ENCODE results near the gene ARSB.

The ARSB gene

DNA sequence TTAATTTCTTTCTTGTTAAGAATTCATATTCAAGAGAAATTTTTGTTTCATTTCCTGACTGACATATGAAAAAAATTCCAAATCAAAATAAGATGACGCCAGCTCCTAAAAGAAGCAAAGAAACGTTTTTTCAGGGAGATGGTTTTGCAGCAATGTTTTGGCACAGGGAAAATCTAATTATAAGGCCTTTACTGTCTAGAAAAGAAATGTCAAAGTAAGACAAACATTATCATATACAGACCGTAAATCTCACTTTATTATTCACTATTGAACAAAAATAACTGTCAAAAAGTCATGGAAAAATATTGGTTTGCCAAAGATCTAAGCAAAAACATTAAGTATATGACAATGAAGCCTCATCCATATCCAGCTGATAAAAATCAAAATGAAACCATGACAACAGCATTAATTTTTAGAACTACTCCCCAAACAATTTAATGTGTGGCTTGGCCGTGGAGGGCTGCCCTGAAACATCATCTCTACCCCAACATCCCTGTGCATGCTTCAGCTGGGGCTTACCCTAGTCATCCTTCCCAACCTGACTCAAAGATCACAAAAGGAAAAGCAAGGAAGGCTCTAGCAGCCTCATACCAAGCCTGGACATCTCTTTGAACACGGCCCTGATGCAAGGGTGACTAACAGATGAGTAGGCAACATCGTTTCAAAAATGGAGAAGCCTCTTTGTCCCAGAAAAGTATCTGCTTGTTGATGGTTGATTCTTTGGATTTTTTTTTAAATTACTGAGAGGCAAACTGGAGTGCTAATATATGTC is 95.6 kb downstream of the ARSB start:
- H3K27ac ChIP-seq (replicated peaks) = no peak overlapping the region
- no peak overlapping the region for H3K4me3 ChIP-seq (replicated peaks; ENCODE audit: insufficient read depth, low read length)
- no peak for DNase-seq (ENCODE audit: low read depth in 1 of 2, low spot score in 1 of 2)
- no peaks in the 10 kb centered on the region for H3K27me3 ChIP-seq (ENCODE audit: insufficient read depth, poor library complexity, severe bottlenecking)
- TF ChIP-seq SPI1 (IDR thresholded peaks at IDR 0.05; ENCODE audit: borderline replicate concordance, low read depth) (no peak), POLR2AphosphoS5 (IDR thresholded peaks at IDR 0.05; ENCODE audit: low read depth) (no peak)
- TF ChIP-seq, protein P1, sequence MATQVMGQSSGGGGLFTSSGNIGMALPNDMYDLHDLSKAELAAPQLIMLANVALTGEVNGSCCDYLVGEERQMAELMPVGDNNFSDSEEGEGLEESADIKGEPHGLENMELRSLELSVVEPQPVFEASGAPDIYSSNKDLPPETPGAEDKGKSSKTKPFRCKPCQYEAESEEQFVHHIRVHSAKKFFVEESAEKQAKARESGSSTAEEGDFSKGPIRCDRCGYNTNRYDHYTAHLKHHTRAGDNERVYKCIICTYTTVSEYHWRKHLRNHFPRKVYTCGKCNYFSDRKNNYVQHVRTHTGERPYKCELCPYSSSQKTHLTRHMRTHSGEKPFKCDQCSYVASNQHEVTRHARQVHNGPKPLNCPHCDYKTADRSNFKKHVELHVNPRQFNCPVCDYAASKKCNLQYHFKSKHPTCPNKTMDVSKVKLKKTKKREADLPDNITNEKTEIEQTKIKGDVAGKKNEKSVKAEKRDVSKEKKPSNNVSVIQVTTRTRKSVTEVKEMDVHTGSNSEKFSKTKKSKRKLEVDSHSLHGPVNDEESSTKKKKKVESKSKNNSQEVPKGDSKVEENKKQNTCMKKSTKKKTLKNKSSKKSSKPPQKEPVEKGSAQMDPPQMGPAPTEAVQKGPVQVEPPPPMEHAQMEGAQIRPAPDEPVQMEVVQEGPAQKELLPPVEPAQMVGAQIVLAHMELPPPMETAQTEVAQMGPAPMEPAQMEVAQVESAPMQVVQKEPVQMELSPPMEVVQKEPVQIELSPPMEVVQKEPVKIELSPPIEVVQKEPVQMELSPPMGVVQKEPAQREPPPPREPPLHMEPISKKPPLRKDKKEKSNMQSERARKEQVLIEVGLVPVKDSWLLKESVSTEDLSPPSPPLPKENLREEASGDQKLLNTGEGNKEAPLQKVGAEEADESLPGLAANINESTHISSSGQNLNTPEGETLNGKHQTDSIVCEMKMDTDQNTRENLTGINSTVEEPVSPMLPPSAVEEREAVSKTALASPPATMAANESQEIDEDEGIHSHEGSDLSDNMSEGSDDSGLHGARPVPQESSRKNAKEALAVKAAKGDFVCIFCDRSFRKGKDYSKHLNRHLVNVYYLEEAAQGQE (IDR thresholded peaks at IDR 0.05; ENCODE audit: insufficient replicate concordance, low read depth) = no peak
- TF ChIP-seq, protein P2, sequence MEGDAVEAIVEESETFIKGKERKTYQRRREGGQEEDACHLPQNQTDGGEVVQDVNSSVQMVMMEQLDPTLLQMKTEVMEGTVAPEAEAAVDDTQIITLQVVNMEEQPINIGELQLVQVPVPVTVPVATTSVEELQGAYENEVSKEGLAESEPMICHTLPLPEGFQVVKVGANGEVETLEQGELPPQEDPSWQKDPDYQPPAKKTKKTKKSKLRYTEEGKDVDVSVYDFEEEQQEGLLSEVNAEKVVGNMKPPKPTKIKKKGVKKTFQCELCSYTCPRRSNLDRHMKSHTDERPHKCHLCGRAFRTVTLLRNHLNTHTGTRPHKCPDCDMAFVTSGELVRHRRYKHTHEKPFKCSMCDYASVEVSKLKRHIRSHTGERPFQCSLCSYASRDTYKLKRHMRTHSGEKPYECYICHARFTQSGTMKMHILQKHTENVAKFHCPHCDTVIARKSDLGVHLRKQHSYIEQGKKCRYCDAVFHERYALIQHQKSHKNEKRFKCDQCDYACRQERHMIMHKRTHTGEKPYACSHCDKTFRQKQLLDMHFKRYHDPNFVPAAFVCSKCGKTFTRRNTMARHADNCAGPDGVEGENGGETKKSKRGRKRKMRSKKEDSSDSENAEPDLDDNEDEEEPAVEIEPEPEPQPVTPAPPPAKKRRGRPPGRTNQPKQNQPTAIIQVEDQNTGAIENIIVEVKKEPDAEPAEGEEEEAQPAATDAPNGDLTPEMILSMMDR (IDR thresholded peaks at IDR 0.05; ENCODE audit: insufficient read depth, low read length) = no peak

DNA sequence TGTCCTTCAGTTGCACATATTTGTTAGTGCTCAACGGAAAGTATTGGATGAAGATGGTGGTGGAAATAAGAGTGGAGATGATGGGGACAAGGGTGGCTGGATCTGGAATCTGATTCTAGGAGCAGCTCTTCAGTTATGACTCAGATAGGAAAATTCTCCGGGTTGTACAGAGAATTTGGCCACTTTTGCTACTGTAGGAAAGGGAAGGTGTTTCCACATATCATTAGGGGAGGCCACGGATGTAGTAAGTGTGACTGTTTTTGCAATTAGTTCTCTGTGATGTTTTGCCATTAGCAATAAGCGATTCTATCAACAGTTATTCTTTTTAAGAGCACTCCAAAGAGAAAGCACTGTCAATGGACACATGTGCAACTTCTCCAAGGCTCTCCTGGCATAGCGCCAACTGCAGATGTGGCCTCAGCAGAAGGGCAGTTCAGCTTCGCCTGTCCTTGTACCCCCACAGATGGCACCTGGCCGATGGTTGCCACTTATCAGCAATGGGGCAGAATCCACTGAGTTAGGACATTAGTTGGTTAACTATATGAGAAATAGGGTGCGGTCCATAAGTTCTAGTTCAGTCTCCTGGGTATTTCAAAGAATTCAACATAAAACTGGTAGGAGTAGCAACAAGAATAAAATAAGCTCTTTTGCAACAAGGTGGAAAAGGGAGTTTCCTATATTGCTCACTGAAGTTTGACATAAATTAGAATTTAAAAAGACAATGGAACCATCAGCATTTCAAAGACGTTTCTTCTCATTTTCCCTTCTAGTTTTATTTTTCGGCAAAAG is 96.3 kb downstream of the ARSB start:
- no peak overlapping the region for H3K4me3 ChIP-seq (replicated peaks; ENCODE audit: insufficient read depth, low read length)
- DNase-seq (ENCODE audit: low read depth in 1 of 2, low spot score in 1 of 2) = no peak
- TF ChIP-seq SPI1 (IDR thresholded peaks at IDR 0.05; ENCODE audit: borderline replicate concordance, low read depth) = no peak
- TF ChIP-seq POLR2AphosphoS5 (IDR thresholded peaks at IDR 0.05; ENCODE audit: low read depth) = no peak
- TF ChIP-seq, protein P2 (IDR thresholded peaks at IDR 0.05; ENCODE audit: insufficient read depth, low read length) = no peak
- no peak for TF ChIP-seq GABPA (IDR thresholded peaks at IDR 0.05; ENCODE audit: low read depth)
- TF ChIP-seq, protein P1 (IDR thresholded peaks at IDR 0.05; ENCODE audit: insufficient replicate concordance, low read depth) = no peak
- no peaks in the 10 kb centered on the region for H3K27me3 ChIP-seq (ENCODE audit: insufficient read depth, poor library complexity, severe bottlenecking)
- H3K27ac ChIP-seq (replicated peaks) = no peak overlapping the region

DNA sequence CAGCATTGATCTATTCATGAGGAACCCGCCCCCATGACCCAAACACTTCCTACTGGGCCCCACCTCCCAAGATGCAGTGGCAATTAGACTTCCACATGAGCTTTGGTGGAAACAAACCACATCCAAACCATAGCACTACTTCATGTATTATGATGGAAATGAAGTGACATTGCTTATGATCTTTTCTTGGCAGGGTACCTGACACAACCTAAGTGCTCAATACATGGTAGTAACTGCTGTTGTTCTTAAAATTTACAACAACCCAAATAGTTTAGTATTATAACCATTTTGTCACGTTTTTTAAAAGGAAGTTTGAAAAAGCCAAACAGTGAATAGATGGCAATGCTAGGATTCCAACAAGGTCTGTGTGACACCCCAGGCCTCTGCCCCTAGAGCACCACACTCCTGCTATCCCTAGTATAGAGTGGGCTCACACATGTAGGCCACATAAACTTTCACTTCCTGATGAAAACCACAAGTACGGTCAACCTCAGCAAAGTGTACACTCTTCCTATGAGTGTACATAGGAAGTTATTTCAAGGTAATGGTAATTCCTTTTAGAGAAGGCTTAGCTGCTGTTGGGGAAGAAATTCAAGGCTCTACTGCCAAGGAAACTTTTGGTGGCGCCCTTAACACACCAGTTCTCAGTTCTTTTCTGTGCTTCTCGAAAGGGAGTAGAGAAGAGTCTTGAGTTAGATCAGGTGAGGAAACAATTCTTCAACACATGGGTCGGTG is 97.6 kb downstream of the ARSB start:
- Histone ChIP-seq H3K27ac (replicated peaks) (peak overlapping the region; percentile 19; the same call in 1 of the 2 replicates), H3K4me3 (replicated peaks; ENCODE audit: insufficient read depth, low read length) (no peak overlapping the region)
- DNase-seq (ENCODE audit: low read depth in 1 of 2, low spot score in 1 of 2) = no peak

More for the DNA sequence above, 97.6 kb downstream of the ARSB start:
- H3K27me3 ChIP-seq (ENCODE audit: insufficient read depth, poor library complexity, severe bottlenecking) = no peaks in the 10 kb centered on the region
- TF ChIP-seq GABPA (IDR thresholded peaks at IDR 0.05; ENCODE audit: low read depth) = no peak
- TF ChIP-seq, protein P2 (IDR thresholded peaks at IDR 0.05; ENCODE audit: insufficient read depth, low read length) = no peak
- TF ChIP-seq POLR2AphosphoS5 (IDR thresholded peaks at IDR 0.05; ENCODE audit: low read depth) = no peak
- TF ChIP-seq SPI1 (IDR thresholded peaks at IDR 0.05; ENCODE audit: borderline replicate concordance, low read depth) = no peak
- TF ChIP-seq, protein P1 (IDR thresholded peaks at IDR 0.05; ENCODE audit: insufficient replicate concordance, low read depth) = no peak
